NCI-H2081 (cell line): ENCODE data around the gene SOX6.

ENCODE experiments used
- DNase-seq, 2 experiments: peaks; one replicate each; lab custom pipeline; 2025; lab: John Stamatoyannopoulos, UW

Gene SOX6

DNA sequence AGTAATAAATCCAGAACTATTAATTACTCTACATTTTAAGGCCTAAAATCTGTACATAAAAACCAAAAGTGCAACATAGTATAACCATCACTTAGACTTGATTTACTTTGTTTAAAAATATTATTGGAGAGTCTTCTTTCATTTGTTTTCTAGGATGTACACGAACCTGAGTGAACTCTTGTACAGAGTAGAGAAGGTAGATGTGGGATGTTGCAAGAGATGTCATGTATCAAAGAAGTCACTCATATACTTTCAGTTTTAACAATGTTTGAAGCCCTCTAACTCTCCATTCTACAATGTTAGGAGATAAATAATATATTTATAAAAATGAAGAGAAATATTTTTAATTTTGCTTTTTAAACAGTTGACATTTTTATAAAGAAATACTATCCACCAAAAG lies 38.6 kb downstream of the SOX6 start:
- DNase-seq: no peak

DNA sequence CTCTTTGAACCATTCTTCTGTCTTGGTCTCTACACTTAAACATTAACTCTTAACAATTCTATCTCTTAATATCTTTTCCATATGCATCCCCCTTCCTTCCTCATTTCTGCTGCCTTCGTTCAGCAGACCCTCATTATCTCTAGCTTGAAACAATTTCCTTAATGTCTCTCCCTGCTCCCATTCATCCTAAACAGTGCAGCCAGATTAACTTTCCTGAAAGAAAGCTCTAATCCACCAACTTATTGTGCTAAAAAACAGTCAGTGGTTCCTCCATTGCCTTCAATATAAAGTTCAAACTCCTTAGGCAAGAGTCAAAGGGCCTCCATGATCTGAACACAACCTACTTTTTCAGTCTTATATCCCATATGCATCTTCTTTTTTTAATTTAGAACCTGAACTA lies 42.5 kb downstream of the SOX6 start:
- DNase-seq: no peak

DNA sequence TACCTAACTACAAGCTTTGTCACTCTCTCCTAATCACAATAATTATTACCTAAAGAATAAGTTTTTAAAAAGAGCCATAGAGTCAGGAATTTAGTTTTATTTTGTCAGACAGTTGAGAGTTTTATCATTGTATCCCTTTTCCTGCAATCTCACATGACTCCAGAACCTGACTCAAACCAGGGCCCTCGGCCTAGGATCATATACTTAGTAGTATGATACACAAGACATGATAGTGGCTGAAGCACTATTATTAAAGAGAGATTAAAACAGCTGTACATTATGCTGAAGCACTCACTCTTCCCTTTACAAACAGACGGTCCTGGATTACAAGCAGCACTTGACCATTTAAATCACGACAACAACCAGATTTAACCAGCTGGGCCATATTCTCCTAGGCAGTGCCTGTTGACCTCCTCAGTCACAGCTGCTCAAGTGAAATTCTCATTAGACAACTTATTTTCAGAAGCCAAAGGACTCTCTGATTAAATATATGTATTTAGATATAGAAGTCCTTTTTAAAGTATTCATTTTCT lies 44.0 kb downstream of the SOX6 start:
- no peak for DNase-seq

DNA sequence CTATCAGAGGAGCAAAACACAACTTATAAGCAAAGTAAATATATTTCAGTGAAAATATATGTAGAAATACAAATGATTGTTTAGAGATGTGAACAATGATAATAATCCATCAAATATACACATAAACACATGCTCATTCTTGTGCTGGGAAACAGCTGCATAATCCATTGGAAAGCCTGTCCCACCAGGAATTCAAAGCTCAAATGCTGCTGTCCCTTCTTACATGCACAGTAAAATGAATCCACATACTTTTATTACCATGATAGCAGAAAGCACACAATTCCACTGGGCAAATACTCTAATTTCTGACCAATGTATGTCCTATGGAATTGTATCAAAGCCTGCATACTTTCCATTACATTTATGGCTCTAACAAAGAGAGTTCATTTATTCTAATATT lies 44.5 kb downstream of the SOX6 start:
- no peak for DNase-seq

DNA sequence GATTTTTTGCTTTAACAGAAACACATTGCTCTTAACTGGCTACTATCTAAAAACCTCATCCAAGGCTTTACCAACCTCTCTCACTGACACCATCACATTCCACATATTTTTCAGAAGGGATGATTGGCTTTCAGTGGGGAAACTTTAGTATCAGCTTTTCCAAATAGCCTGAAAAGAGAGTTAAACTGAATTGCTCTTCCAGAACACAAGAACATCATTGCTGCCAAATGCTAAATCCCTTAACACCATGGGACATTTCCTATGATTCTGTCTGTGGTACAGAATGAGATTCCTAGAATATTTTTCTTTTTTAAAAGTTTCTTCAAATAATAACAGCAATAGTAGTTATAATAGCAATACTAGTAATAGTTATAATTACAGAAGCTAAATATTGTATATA lies 45.4 kb downstream of the SOX6 start:
- no peak for DNase-seq

DNA sequence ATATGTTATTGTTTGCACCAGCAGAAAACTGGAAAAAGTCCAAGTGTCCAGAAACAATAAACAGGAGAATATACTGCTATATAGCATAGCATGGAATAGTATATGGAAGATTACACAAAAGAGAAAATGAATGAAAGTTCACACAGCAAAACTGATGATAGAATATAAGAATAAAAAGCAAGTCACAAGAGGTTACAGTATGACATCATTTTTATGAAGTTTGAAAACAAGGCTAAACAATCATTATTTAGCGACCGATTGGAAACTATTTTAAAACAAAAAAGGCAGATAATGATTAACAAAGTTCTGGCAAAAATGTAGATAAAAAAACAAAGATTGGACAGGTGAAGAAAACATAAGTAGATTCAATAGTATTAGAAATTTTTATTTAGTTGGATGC lies 47.1 kb downstream of the SOX6 start:
- no peak for DNase-seq

DNA sequence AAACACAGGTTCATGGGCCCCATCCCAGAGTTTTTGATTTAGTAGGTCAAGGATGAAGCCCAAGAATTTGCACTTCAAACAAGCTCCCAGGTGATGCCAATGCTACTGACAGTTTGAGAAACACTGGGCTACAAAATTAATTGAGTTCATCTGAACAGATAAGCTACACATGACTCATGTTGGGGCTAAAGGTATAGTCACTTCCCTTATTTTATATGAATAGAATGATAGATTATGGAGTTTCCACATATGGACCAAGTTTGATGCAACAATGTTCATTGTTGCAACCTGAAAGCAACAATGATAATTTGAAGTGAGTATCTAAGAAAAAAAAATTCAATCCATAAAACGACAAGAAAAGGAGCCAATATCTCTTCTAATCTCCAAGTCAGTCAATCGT lies 54.9 kb downstream of the SOX6 start:
- no peak for DNase-seq

DNA sequence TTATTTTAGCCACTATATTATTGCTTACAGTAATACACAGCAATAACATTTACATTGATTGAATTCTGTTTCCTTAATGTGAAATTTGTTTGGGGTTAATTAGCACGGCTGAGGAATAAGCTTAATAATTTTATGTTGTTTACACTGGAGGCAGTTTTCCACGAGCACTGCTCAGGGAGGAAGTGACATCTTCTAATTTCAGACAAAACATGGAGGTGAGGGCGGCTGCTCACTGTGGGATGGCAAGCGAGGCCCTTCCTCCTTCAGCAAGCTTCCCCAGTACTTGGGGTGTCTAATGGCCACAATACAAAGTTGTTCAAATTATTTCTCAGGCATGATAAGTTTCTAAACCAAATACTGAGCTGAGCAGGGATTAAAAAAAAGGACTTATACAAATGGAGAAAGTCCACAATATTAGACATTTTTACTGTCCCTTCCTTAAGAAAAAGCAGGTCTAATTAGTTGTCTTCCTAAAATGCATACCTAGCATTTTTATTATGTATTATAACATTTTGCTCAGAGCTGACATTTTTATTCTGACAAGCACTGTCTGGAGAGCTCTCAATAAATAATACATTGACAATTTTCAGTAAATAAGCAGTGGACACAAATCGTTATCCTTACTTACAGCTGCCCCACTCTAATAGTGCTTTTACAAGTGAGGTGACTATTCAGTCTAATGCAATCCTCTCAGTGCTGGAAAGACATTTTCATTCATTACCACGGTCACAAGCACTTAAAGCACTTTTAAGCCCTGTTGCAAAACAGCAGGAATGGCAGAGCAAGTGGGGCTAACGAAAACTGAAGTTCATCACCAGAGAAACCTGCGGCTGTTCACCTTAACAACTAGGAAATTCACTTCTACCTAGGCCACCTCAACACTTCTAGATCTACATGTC lies 56.2 kb downstream of the SOX6 start:
- DNase-seq: no peak

DNA sequence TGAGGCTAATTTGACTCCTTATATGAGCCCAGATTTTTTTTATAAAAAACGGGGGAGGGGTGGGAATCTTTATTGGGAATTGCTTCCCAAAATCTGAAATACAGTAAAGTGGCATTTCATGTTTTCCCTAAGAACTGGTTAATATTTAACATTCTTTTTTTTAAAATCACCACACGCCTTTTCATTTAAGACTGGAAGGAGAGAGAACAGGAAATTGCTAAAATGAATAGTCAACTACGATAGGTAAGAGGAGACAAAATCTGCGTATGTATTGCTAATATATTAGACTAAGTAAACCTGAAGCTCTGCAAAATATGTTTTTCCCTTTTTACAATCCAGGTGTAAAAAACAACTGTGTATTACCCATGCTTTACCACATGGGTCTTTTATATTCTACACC lies 57.0 kb downstream of the SOX6 start:
- no peak for DNase-seq

DNA sequence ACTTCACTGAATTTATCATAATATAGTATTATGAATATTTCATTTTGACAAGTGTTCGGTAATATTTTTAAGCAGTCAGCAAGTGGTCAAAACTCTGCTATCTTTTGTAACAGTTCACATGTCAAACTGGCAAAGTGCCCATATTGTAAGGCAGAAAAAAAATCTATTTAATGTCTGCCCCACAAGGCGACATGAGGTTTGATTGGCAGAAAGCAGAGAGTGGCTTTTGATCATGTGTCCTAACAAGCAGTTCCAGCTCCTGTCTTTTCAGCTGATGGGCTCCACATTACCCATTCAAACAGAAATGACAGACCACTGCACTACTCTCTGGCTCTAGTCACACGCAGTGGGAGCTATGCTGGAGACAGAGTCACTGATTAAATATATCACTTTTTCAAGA lies 59.0 kb downstream of the SOX6 start:
- DNase-seq: no peak

DNA sequence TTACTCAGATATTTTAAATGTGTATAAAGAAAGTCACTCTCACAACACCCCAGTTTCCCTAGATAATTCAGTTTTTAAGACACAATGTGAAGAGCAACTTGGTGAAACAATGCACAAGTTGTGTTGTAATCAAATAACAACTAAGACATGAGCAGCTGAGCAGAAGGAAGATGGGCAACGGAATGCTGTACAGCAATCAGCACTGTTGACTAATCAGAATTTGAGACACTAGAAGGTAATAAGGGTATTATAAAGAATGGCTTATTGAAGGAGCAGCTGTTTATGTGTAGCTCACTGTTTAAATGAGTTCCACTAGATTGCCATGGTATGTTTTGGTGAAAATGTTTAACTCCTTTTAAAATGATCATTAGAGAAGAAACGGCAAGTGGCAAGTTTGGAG lies 60.1 kb downstream of the SOX6 start:
- DNase-seq: no peak

DNA sequence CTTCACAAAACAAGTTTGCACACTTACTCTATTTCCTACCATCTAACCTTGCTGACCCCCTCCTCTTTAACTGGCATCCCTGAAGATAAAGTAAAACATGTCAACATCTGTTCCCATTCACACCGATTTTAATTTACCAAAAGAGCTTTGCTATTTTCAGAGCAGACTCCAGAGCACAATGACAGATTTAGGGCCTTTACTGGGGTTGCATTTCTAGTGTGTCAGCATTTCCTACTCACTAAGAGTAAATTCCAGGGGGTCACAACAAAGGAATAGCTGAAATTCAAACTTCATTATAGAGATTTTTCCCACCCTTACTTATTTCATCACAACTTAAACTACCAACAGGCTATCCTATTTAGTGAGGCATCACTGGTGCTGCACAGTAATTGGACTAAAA lies 60.8 kb downstream of the SOX6 start:
- DNase-seq: no peak

DNA sequence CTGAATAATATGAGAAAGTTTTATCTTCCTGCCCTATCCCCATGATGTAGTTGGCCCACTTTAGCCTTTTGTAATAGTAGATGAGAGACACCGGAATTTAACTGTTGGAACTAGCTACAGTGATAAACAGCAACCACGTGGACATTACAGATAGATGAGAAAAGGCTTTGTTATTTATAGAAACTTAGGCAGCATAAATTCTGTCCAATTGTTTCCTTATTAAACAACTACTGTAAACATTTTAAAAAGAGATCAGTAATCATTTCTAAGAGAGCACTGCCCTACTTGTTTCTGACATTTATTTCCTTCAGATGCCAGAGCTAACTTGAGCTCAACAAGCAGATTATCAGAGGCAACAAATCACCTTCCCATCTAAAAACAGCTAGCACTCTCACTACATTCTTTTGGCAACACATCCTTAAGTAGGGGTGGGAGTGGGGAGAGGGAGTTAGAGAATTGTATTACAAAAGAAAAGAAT lies 63.1 kb downstream of the SOX6 start:
- no peak for DNase-seq

DNA sequence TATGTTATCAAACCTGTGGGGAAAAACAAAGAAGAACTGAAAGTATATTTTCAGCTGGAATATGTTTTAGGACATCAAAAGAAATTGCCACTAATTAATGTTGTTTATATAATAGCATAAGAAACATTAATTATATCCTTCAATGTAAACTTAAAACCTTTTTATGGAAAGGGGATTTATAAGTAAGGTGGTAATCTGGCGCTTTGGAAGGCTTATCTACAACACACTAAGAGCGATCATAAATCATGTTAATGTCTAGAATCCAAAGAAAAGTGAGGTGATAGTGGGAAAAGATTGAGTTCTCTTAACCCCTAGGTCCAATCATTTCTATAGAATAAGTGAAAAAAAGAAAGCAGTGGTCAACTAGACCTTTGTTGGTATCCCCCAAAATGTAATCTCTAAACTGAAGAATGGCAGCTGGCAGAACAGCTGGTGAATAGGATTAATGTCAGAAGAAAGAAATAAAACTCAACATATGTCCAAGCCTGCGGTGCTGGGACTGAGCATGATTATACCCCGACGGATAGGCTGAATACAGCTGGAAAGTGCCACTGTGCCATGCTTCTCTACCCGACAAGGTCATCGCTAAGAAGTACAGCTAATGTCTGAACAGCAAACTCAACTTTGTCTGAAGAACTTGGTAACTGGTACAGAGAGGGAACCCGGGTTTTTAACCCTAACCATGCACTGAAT lies 64.0 kb downstream of the SOX6 start:
- DNase-seq: no peak

DNA sequence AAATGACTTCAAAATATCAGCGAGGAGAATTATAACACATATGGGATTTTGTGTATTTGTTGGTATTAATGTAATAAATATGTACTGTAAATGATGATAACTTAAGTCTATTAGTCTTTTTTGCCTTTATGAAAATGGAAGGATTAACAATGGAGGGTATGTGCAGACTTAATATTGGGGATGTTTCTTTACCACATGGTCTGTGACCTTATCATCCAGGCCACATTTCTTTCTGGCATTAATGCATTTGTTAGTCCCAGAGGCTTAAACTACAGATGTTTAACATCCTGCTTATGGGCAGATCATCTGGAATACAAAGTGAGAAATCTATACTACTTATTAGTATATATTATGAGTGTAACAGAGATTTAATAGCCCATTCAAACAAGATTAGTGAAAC lies 64.6 kb downstream of the SOX6 start:
- no peak for DNase-seq

DNA sequence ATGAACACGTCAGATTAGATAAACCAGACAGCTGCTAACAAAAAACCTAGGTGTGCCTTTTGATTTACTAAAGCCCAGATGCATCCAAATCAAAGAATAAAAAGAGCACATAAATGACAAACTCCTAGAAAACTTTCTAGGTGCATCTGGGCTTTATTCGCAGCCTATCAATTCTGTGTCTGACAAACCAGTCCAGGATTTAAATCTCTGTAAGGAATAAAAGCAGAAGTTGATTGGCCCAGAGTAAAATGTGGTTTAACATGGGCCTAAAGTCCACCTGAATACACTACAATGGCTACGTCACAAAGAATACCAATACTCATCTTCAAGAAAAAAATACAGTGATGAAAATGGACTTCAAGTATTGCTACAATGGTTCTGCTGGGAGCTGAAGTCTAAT lies 66.8 kb downstream of the SOX6 start:
- no peak for DNase-seq

DNA sequence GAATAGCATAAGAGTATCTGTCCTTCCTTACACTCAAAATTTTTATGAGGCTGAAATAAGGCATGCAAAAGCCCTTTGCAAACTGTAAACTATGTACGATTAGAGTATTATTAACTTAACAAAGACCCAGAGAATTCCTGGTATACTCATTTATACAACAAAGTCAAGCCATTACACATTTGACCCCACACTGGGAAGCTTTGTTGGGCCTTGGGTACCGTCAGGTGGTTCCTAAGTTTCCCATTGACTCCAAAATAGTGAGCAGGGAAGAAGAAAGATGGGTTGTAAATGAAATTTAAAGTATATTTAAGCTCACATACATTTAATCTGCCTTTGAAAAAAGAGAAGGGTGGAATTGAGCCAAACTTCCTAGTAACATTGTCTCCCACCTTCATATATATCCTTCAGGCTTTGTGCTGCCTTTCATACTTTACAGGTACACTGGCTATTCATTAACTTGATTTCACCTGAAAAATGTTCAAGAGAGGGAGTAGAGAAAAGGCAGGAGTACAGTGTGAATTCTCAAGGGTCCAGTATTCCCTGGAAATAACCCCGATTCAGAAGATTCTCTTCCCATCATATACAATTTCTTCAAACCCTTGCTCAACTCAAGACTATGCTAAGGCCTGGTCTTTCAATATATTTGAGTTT lies 68.6 kb downstream of the SOX6 start:
- no peak for DNase-seq

DNA sequence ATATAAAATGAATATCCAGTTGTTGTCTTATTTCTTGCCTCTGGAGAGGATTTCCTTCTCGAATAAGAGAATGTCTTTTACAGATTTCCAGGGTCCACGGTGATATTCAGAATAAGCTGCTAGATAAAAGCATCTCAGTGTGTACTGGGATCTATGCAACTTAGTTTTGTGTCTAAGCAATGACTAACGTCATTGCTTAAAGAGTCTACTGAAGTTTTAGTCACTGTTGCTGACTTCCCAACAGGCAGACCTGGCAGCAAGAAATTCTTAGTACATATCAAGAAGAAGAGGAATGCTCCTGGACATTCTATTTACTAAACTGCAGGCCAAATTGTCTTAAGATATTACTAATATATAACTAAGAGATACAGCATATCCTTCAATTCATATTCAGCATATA lies 70.3 kb downstream of the SOX6 start:
- no peak for DNase-seq

DNA sequence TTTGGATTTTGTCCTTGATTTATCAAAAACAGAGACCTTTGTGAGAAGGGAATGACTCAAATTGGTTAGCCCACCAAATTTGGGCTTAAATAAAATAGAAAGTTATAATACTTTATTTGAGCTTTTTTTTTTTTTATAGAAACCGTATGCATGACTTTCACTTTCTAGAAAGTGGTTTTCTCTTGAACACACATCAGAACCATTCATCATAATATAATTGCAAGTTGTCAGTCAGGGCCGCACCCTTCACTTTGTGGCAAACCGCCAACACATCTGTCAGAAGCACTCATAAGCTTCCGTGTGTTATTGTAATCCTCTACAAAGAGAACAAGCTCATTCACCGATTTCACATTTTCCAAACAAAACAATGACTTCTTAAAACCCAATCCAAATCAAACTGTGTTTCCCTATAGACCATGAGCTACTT lies 76.1 kb downstream of the SOX6 start:
- DNase-seq: peak; percentile 45 to 78

DNA sequence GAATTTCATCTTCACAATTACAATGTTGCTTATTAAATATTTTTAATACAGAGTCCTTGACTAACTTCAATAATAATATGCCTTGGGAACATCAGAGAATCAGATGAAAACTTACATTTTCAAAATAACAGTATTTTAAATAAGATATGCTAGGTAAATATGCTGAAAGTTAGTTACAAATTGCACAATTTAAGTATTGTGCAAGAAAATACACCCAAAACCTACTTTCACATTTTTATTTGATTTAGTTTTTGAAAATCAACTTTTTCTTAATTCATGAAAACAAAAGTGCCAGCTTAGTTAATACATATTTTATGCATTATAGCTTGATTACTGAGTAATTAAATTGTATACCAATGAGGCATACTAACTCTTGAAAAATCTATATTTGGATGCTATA lies 76.8 kb downstream of the SOX6 start:
- DNase-seq: no peak

DNA sequence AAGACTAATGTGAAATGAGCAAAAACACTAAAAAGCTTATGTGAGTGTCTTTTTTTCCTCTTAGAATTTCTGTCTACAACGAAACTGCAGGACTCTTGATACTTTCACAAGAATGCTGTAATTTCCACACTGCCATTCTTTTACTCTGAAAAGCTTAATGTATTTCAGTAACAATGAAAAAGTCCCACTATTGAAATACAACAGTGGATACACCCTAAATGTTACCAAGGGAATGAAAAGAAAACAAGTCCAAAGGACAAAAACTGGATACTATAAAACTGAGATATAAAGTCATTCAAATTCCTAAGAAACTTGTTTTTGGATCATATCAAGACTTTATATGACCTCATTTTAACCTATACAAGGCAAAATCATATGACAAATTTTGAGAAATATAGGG lies 77.4 kb downstream of the SOX6 start:
- DNase-seq: no peak

DNA sequence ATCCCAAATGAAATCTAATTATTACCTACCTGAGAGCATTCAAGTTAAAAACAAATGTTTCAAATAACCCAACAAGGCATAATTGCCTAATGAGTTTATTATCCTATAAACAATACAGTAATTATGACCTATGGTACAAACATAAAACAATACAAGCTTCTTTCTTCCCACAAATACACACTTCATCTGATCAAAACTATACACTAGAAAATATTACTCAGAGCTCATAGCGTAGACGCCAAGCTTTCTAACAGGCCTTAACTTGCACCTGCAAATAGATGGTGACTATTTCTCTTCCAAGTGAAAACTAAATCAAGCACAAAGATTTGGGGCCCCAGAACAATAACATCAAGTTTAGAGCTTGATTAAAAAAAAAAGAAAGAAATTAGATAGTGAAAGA lies 78.1 kb downstream of the SOX6 start:
- no peak for DNase-seq

DNA sequence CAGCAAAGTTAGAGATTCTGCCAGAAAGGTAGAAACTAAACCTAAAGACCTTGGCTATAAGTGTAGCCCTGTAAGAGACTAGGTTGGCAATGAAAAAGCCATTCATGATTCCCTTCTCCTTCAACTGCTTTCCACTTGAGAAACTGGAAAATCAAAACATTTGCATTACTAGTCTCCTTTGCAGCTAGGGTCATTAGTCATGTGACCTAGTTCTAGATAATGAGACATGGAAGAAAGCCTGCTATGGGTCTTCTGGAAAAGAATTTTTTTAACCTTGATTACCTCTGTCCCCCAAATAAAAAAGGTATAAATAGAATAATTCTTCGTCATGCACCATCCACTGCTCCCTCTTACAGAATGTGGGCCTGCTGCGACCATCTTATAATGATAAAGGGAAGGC lies 80.1 kb downstream of the SOX6 start:
- no peak for DNase-seq
